DMS79 treated with DMSO at 0.1 percent for 48 hours (cell line): ENCODE results near the gene TSEN34.
"Not testable (repeated sequence)": the region's sequence is repeated elsewhere in the genome, so short reads cannot be mapped to it uniquely, and the experiment has no call there.

Source experiments
- DNase-seq: peaks from one replicate; lab custom pipeline; 2025; lab: John Stamatoyannopoulos, UW

TSEN34 gene

GRCh38 chr19:54188215-54188871 is 2.8 kb upstream of the TSEN34 start:
- DNase-seq = no peak

GRCh38 chr19:54189145-54189734 is 1.9 kb upstream of the TSEN34 start, which contains the start of gene MBOAT7:
Gene MBOAT7 (minus strand): TSS chr19:54189580. CDS start chr19:54188508, 1,072 bp downstream.
- DNase-seq = peak; percentile 68

DNA sequence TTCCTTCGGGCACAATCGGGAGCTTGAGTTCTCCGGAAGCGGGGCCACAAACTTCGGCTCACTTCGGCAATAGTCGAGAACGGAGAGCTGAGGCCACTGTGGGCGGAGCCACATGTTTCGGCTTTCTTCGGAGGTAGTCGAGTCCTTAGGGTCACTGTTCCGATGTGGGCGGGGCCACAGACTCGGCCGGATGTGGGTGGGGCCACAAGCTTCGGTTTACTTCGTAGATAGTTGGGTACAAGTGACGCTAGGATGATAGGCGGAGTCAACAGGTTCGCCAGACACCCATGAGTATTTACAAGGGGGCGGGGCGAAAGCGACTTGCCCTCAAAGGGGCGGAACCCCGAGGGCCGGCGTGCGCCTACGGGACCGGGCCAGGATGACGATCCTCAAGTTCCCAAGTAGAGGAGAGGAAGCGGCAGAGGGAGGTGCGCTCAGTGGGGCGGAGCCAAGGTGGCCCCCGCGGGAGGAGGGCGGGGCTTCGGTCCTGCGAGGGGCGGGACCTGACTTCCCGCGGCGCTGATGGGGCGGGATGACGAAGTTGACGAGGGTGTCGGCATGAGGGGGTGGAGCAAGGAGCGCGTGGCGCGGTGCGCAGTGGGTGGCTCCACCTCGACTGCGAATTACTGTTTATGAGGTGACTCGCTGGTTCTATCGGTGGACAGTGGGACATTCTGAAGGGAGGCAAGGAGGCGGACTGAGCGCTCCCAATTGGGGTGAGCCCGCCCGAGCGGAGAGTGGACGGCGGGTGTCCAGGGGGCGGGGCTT is 1.2 kb upstream of the TSEN34 start:
- peak; percentile 99 for DNase-seq

GRCh38 chr19:54190503-54191010 is 551 bp upstream of the TSEN34 start:
- DNase-seq = peak; percentile 98

DNA sequence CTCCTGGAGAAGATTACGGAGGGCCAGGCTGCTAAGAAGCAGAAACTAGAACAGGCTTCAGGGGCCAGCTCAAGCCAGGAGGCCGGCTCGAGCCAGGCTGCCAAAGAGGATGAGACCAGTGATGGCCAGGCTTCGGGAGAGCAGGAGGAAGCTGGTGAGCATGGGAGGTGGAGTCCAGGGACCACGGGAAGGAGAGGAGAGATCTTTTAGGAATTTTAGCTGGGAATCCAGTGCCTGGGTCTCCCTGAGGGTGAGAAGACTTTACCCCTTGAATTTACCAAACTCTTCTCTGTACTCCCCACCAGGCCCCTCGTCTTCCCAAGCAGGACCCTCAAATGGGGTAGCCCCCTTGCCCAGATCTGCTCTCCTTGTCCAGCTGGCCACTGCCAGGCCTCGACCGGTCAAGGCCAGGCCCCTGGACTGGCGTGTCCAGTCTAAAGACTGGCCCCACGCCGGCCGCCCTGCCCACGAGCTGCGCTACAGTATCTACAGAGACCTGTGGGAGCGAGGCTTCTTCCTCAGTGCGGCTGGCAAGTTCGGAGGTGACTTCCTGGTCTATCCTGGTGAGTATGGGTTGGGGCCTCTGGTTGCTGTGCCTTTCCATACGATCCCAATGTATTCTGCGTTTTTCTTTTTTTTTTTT is 824 bp downstream of the TSEN34 start:
- DNase-seq = no peak

- DNase-seq = no peak
Measured at GRCh38 chr19:54193011-54193410, 1.9 kb downstream of the TSEN34 start.

DNA sequence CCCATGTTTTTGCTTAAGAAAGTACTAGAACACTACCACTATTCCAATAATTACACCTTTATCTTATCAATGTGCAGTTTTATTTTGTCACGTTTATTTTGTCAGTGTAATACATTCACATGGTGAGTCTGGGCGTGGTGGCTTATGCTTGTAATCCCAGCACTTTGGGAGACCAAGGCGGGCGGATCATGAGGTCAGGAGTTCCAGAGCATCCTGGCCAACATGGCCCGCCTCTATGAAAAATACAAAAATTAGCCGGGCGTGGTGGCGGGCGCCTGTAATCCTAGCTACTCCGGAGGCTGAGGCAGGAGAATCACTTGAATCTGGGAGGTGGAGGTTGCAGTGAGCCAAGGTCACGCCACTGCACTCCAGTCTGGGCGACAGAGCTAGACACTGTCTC is 3.4 kb downstream of the TSEN34 start:
- DNase-seq = not testable (repeated sequence)

- DNase-seq = no peak
Measured at GRCh38 chr19:54196536-54196935, 5.4 kb downstream of the TSEN34 start.

GRCh38 chr19:54197121-54197520 is 6.0 kb downstream of the TSEN34 start:
- DNase-seq = no peak

DNA sequence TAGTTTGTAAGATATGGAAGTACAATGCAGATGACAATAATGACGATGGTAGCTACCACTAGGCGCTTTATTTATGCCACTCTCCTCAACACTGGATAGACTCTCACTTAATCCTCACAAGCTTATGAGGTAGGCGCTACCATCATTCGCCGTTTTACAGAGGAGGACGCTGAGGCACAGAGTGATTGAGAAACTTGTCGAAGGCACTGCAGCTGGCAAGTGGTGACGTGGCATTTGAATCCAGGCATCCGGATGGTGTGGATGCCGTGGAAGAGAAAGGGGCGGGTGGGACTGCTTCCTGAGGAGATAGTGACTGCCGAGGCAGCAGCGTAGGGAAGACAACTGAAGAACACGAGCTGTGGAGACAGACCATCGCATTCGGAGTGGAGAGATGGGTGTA is 8.3 kb downstream of the TSEN34 start:
- no peak for DNase-seq

- no peak for DNase-seq
Measured at GRCh38 chr19:54201172-54201701, 10.1 kb downstream of the TSEN34 start.

DNA sequence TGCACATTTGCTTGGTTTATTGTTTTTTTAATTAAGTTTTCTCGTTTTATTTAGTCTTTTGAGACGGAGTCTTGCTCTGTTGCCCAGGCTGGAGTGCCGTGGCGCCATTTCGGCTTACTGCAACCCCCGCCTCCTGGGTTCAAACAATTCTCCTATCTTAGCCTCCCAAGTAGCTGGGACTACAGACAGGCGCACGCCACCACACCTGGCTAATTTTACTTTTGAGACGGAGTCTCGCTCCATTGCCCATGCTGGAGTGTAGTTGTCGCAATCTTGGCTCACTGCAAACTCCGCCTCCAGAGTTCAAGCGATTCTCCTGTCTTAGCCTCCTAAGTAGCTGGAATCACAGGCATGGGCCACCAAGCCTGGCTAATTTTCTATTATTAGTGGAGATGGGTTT is 10.9 kb downstream of the TSEN34 start:
- no peak for DNase-seq

GRCh38 chr19:54203151-54203611 is 12.1 kb downstream of the TSEN34 start:
- no peak for DNase-seq

- DNase-seq = no peak
Measured at GRCh38 chr19:54204767-54205468, 13.8 kb downstream of the TSEN34 start.

GRCh38 chr19:54206030-54206830 is 15.1 kb downstream of the TSEN34 start:
- DNase-seq = no peak

GRCh38 chr19:54206831-54207177 is 15.7 kb downstream of the TSEN34 start:
- no peak for DNase-seq

GRCh38 chr19:54207193-54207592 is 16.1 kb downstream of the TSEN34 start:
- not testable (repeated sequence) for DNase-seq

GRCh38 chr19:54207676-54207982 is 16.5 kb downstream of the TSEN34 start:
- DNase-seq = no peak

DNA sequence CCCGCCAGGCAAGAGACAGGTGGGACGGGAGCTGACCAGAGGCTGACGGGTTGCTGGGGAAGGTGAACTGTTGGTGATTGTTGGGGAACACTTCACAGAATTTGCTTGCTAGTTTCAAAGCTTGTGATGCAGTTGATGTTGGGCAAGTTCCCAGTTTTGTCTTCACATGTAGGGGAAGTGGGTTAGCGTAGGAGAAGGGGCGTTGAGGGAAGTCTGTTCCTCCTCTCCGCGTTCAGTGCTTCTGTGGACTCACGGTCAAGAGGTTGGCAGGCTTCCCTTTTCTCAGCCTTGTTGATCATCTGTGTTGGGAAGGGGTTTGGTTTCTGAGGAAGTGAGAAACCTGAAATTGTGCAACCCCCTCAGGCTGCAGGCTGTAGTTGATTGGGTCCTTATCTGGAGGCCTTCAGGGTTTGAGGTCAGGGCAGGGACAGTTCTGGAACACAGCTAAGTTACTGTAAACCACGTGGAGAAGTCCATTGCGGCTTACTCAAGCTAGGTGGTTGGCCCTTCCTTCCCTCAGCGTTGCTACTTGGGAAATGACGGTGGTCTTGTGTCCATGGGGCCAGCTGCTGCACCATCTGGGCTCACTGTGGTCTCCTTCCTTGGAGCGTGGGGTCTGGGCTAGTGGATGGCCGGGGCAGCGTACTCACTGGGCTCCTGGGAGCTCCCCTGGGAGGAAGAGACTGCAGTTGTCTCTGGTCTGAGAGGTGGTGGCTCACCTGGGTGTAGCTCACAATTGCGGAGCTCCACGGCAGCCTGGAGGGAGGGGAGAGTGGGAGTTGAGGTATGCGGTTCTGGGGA is 17.1 kb downstream of the TSEN34 start:
- no peak for DNase-seq

- DNase-seq = no peak
Measured at GRCh38 chr19:54208784-54209057, 17.6 kb downstream of the TSEN34 start.
